PFSK-1 (cell line): ENCODE data around the gene GORASP2.

Source experiments
- FOXP2 ChIP-seq: optimal IDR thresholded peaks from 2 replicates; pipeline ENCODE3; 2011; ENCODE audit warnings: borderline replicate concordance, control low read depth, inconsistent platforms; ENCODE audit not compliant: insufficient read depth; ENCODE audit errors: extremely low read length, extremely low read depth
- POLR2AphosphoS5 ChIP-seq: IDR thresholded peaks from 2 replicates; pipeline ENCODE4 v1.6.1; 2012; ENCODE audit warnings: low read depth, mild to moderate bottlenecking, control low read depth, low read length, moderate library complexity
- REST ChIP-seq, 2 experiments: IDR thresholded peaks; 2 replicates each; pipeline versions ENCODE4 v1.6.1 to v1.8.0; 2011 to 2012; ENCODE audit warnings: low read depth in 2 of 2, low read length in 2 of 2, control low read depth in 1 of 2, inconsistent platforms in 1 of 2, mild to moderate bottlenecking in 1 of 2, moderate library complexity in 1 of 2; ENCODE audit not compliant: insufficient read depth in 1 of 2
- SIN3A ChIP-seq: IDR thresholded peaks from 2 replicates; pipeline ENCODE4 v1.6.1; 2012; ENCODE audit warnings: mild to moderate bottlenecking, low read length, moderate library complexity, borderline replicate concordance; ENCODE audit not compliant: insufficient read depth
- TAF1 ChIP-seq: IDR thresholded peaks from 2 replicates; pipeline ENCODE4 v1.6.1; 2012; ENCODE audit warnings: low read length, control low read depth, borderline replicate concordance; ENCODE audit not compliant: insufficient read depth

Gene GORASP2

GRCh38 chr2:170885130-170885791 lies 43.8 kb upstream of the GORASP2 start:
- TF ChIP-seq POLR2AphosphoS5 (no peak), SIN3A (no peak)

- TF ChIP-seq FOXP2 (no peak), SIN3A (no peak), TAF1 (no peak), POLR2AphosphoS5 (no peak), REST (IDR thresholded peaks at IDR 0.05; ENCODE audit: insufficient read depth in 1 of 2, low read depth in 2 of 2, low read length in 2 of 2) (no peak)
These were observed 42.7 kb upstream of the GORASP2 start for GRCh38 chr2:170886386-170886785.

- TF ChIP-seq SIN3A, result no peak
- no peak for TF ChIP-seq TAF1
- TF ChIP-seq REST (IDR thresholded peaks at IDR 0.05; ENCODE audit: insufficient read depth in 1 of 2, low read depth in 2 of 2, low read length in 2 of 2), result no peak
- no peak for TF ChIP-seq POLR2AphosphoS5
- no peak for TF ChIP-seq FOXP2
These were observed 41.6 kb upstream of the GORASP2 start for GRCh38 chr2:170887496-170887895.

- TF ChIP-seq TAF1 (no peak), REST (IDR thresholded peaks at IDR 0.05; ENCODE audit: insufficient read depth in 1 of 2, low read depth in 2 of 2, low read length in 2 of 2) (no peak), SIN3A (no peak), POLR2AphosphoS5 (no peak), FOXP2 (no peak)
These were observed 41.2 kb upstream of the GORASP2 start for GRCh38 chr2:170887896-170888295.

- TF ChIP-seq SIN3A, result no peak
- TF ChIP-seq REST (IDR thresholded peaks at IDR 0.05; ENCODE audit: insufficient read depth in 1 of 2, low read depth in 2 of 2, low read length in 2 of 2), result no peak
- TF ChIP-seq FOXP2, result no peak
- TF ChIP-seq POLR2AphosphoS5, result no peak
- TF ChIP-seq TAF1, result no peak
These were observed 37.2 kb upstream of the GORASP2 start for GRCh38 chr2:170891893-170892292.
